Activated CD8-positive, alpha-beta memory T cell treated with anti-CD3 and anti-CD28 coated beads for 24 hours (primary cell): ENCODE data around the gene CDC34.
"Not testable (repeated sequence)": the region's sequence is repeated elsewhere in the genome, so short reads cannot be mapped to it uniquely, and the experiment has no call there.

Experiments
- DNase-seq: peaks from one replicate; pipeline ENCODE4 v3.0.0-alpha.2; 2020

CDC34 gene

GRCh38 chr19:574658-575526 is 43.3 kb downstream of the CDC34 start:
- no peak for DNase-seq

- DNase-seq = no peak
Measured at GRCh38 chr19:575527-576506, 44.3 kb downstream of the CDC34 start.

- no peak for DNase-seq
Measured at GRCh38 chr19:576768-577438, 45.3 kb downstream of the CDC34 start.

- no peak for DNase-seq
Measured at GRCh38 chr19:577439-578392, 46.2 kb downstream of the CDC34 start.

GRCh38 chr19:579111-579841 is 47.7 kb downstream of the CDC34 start:
- no peak for DNase-seq

GRCh38 chr19:579842-580155 is 48.2 kb downstream of the CDC34 start:
- no peak for DNase-seq

GRCh38 chr19:580274-580835 is 48.8 kb downstream of the CDC34 start:
- DNase-seq = no peak

GRCh38 chr19:581399-582111 is 50.0 kb downstream of the CDC34 start:
- DNase-seq = no peak

GRCh38 chr19:582497-583197 is 51.1 kb downstream of the CDC34 start:
- DNase-seq = no peak

GRCh38 chr19:583198-583967 is 51.8 kb downstream of the CDC34 start:
- no peak for DNase-seq

GRCh38 chr19:583968-584239 is 52.3 kb downstream of the CDC34 start:
- no peak for DNase-seq

GRCh38 chr19:584240-585001 is 52.9 kb downstream of the CDC34 start:
- peak; percentile 86 for DNase-seq

GRCh38 chr19:585146-585545 is 53.6 kb downstream of the CDC34 start:
- DNase-seq = not testable (repeated sequence)

- DNase-seq = no peak
Measured at GRCh38 chr19:585551-586110, 54.1 kb downstream of the CDC34 start.

GRCh38 chr19:588093-588740 is 56.7 kb downstream of the CDC34 start:
- DNase-seq = peak; percentile 83

GRCh38 chr19:588741-589692 is 57.5 kb downstream of the CDC34 start:
- DNase-seq = no peak
